H1 (cell line): Measurements from ENCODE around the gene PARP14. TPM values are rescaled to one million over a fixed set of nuclear protein-coding genes. Genes with fewer than 3 reads are reported as not detected.

Experiments used
- CTCF ChIA-PET: fragments of 300-600 bp; sonication (Branson Sonifier 250); formaldehyde crosslinking; loops from one replicate; lab custom pipeline; 2021; ENCODE audit not compliant: partially characterized antibody; lab: Charles Lee
- POLR2A ChIA-PET: fragments of 300-600 bp; sonication (Branson Sonifier 250); formaldehyde crosslinking; loops from one replicate; lab custom pipeline; 2021; ENCODE audit warnings: inconsistent platforms; ENCODE audit not compliant: partially characterized antibody; lab: Charles Lee
- DNase-seq, 2 experiments: peaks; one replicate each; pipeline versions ENCODE4 v3.0.0 to v3.0.0-alpha.2; 2010 to 2022; ENCODE audit warnings: low spot score in 2 of 2, low read depth in 1 of 2, mixed read lengths in 1 of 2
- FAIRE-seq: peaks from 2 replicates; lab custom pipeline; 2011; peaks lifted over from hg19 to GRCh38; lab: Jason Lieb, UNC
- H2AFZ ChIP-seq: 2 replicates; pipeline ENCODE4 v1.8.1; 2012; ENCODE audit warnings: low read length, inconsistent platforms
- H2AK5ac ChIP-seq: 2 replicates; pipeline ENCODE4 v1.6.1; 2013; ENCODE audit warnings: low read depth, low read length
- H2BK120ac ChIP-seq: replicated peaks from 2 replicates; pipeline ENCODE3; 2013; ENCODE audit warnings: low read depth, low read length, inconsistent platforms
- H2BK12ac ChIP-seq: 2 replicates; pipeline ENCODE4 v1.6.1; 2013; ENCODE audit warnings: low read depth, low read length
- H2BK15ac ChIP-seq: 2 replicates; pipeline ENCODE4 v1.6.1; 2013; ENCODE audit warnings: low read length
- H2BK20ac ChIP-seq: 2 replicates; pipeline ENCODE4 v1.6.1; 2013; ENCODE audit warnings: low read length
- H2BK5ac ChIP-seq: 2 replicates; pipeline ENCODE4 v1.6.1; 2013; ENCODE audit warnings: low read depth, low read length
- H3K14ac ChIP-seq: 2 replicates; pipeline ENCODE4 v1.6.1; 2013; ENCODE audit warnings: inconsistent platforms; ENCODE audit not compliant: insufficient read length
- H3K18ac ChIP-seq: 2 replicates; pipeline ENCODE4 v1.6.1; 2013; ENCODE audit warnings: low read length; ENCODE audit errors: extremely low read depth
- H3K23ac ChIP-seq: 2 replicates; pipeline ENCODE4 v1.6.1; 2013; ENCODE audit warnings: inconsistent platforms; ENCODE audit not compliant: insufficient read length
- H3K23me2 ChIP-seq: 2 replicates; pipeline ENCODE4 v1.6.1; 2013; ENCODE audit warnings: low read depth, low read length
- H3K27ac ChIP-seq: 2 replicates; pipeline ENCODE4 v1.6.1; 2011; ENCODE audit warnings: low read depth, low read length, inconsistent platforms
- H3K27me3 ChIP-seq, 4 experiments: replicated peaks in 1 of 4; 1 replicate in 1 of 4; 2 replicates in 3 of 4; pipeline versions ENCODE4 v1.6.1 to v1.8.1; 2011 to 2013; ENCODE audit warnings: low read length in 3 of 4, mild to moderate bottlenecking in 3 of 4, inconsistent platforms in 2 of 4, mixed read lengths in 2 of 4, moderate library complexity in 1 of 4; ENCODE audit not compliant: control insufficient read depth in 3 of 4, insufficient read depth in 3 of 4; ENCODE audit errors: extremely low read depth in 1 of 4
- H3K36me3 ChIP-seq, 4 experiments: 2 replicates each; pipeline versions ENCODE4 v1.6.1 to v1.8.1; 2011 to 2013; ENCODE audit warnings: mild to moderate bottlenecking in 4 of 4, low read length in 3 of 4, moderate library complexity in 2 of 4, control low read depth in 1 of 4, inconsistent platforms in 1 of 4; ENCODE audit not compliant: insufficient read depth in 4 of 4, control insufficient read depth in 2 of 4
- H3K4ac ChIP-seq: replicated peaks from 2 replicates; pipeline ENCODE3; 2013; ENCODE audit warnings: low read length, low read depth, mixed read lengths, inconsistent platforms; ENCODE audit not compliant: insufficient read length
- H3K4me1 ChIP-seq, 4 experiments: replicated peaks in 1 of 4; 1 replicate in 1 of 4; 2 replicates in 3 of 4; pipeline versions ENCODE4 v1.6.1 to v1.8.1; 2011 to 2013; ENCODE audit warnings: low read length in 3 of 4, inconsistent platforms in 2 of 4, mixed read lengths in 1 of 4; ENCODE audit not compliant: insufficient read depth in 4 of 4, control insufficient read depth in 3 of 4
- H3K4me2 ChIP-seq, 2 experiments: 2 replicates each; pipeline versions ENCODE4 v1.6.1 to v1.8.1; 2011 to 2013; ENCODE audit warnings: low read depth in 2 of 2, low read length in 2 of 2, control low read depth in 1 of 2, inconsistent platforms in 1 of 2, mild to moderate bottlenecking in 1 of 2; ENCODE audit not compliant: insufficient read depth in 1 of 2
- H3K4me3 ChIP-seq, 4 experiments: fragments of 200-600, 300-600 bp in 1 of 4; sonication (generic), shearing (Covaris generic), sonication (Bioruptor Twin) in 1 of 4; 2 replicates each; pipeline versions ENCODE4 v1.5.1 to v1.8.1; 2011 to 2016; ENCODE audit warnings: low read length in 4 of 4, low read depth in 3 of 4, control low read depth in 2 of 4, inconsistent platforms in 2 of 4, mild to moderate bottlenecking in 2 of 4, mixed read lengths in 1 of 4, moderate library complexity in 1 of 4; ENCODE audit not compliant: insufficient read depth in 2 of 4; ENCODE audit errors: extremely low read depth in 1 of 4
- H3K56ac ChIP-seq: replicated peaks from 2 replicates; pipeline ENCODE3; 2013; ENCODE audit warnings: low read depth, mild to moderate bottlenecking, mixed read lengths, low read length, inconsistent platforms; ENCODE audit not compliant: insufficient read length
- H3K79me1 ChIP-seq: 2 replicates; pipeline ENCODE4 v1.6.1; 2013; ENCODE audit warnings: low read depth, low read length, control low read depth
- H3K79me2 ChIP-seq, 2 experiments: 2 replicates each; pipeline versions ENCODE4 v1.6.1 to v1.8.1; 2012 to 2013; ENCODE audit warnings: low read length in 2 of 2, mild to moderate bottlenecking in 2 of 2, inconsistent platforms in 1 of 2; ENCODE audit not compliant: insufficient read depth in 2 of 2, control insufficient read depth in 1 of 2
- H3K9ac ChIP-seq, 4 experiments: replicated peaks in 1 of 4; 1 replicate in 1 of 4; 2 replicates in 3 of 4; pipeline versions ENCODE4 v1.6.1 to v1.8.1; 2011 to 2013; ENCODE audit warnings: low read depth in 3 of 4, low read length in 3 of 4, control low read depth in 2 of 4, mild to moderate bottlenecking in 2 of 4, moderate library complexity in 2 of 4, inconsistent platforms in 1 of 4; ENCODE audit errors: extremely low read depth in 1 of 4
- H3K9me3 ChIP-seq, 2 experiments: 2 replicates each; pipeline versions ENCODE4 v1.6.1 to v1.8.1; 2012 to 2013; ENCODE audit warnings: mild to moderate bottlenecking in 2 of 2, moderate library complexity in 2 of 2, control low read depth in 1 of 2, inconsistent platforms in 1 of 2, low read depth in 1 of 2, low read length in 1 of 2, mixed read lengths in 1 of 2; ENCODE audit not compliant: insufficient read depth in 2 of 2
- H4K20me1 ChIP-seq, 2 experiments: replicated peaks in 1 of 2; 2 replicates each; pipeline versions ENCODE3 to v1.8.1; 2011 to 2013; ENCODE audit warnings: inconsistent platforms in 2 of 2, low read length in 2 of 2, mild to moderate bottlenecking in 1 of 2; ENCODE audit not compliant: insufficient read depth in 2 of 2, control insufficient read depth in 1 of 2
- H4K5ac ChIP-seq: 2 replicates; pipeline ENCODE4 v1.6.1; 2013; ENCODE audit warnings: low read length, low read depth, mixed read lengths, inconsistent platforms; ENCODE audit not compliant: insufficient read length
- H4K8ac ChIP-seq: 2 replicates; pipeline ENCODE4 v1.8.0; 2013; ENCODE audit warnings: mild to moderate bottlenecking, moderate library complexity, low read length, inconsistent platforms; ENCODE audit not compliant: insufficient read depth; ENCODE audit errors: extremely low read depth
- H4K91ac ChIP-seq: replicated peaks from 2 replicates; pipeline ENCODE3; 2013; ENCODE audit warnings: low read length, mixed read lengths, inconsistent platforms; ENCODE audit not compliant: insufficient read length
- CBX5 ChIP-seq: fragments of 300-800, 300-1000 bp; sonication (generic); IDR thresholded peaks from 2 replicates; pipeline ENCODE4 v1.7.1; 2016; ENCODE audit warnings: antibody characterized with exemption, low read length, low read depth
- CHD2 ChIP-seq: IDR thresholded peaks from 2 replicates; pipeline ENCODE4 v1.6.1; 2012; ENCODE audit warnings: low read length, improper control_type of control experiment
- KDM4A ChIP-seq: IDR thresholded peaks from one replicate; pipeline ENCODE4 v1.7.1; 2012; ENCODE audit warnings: low read depth, mild to moderate bottlenecking, moderate library complexity, low read length, inconsistent platforms; ENCODE audit not compliant: severe bottlenecking
- KDM5A ChIP-seq: fragments of 200-600 bp; IDR thresholded peaks from 2 replicates; pipeline ENCODE4 v1.7.1; 2012; ENCODE audit warnings: mild to moderate bottlenecking, low read length, inconsistent platforms, mixed read lengths
- NANOG ChIP-seq: IDR thresholded peaks from 2 replicates; pipeline ENCODE4 v1.6.1; 2011; ENCODE audit warnings: low read length, low read depth, mild to moderate bottlenecking, inconsistent platforms; ENCODE audit not compliant: insufficient read depth, poor library complexity, severe bottlenecking
- NRF1 ChIP-seq: IDR thresholded peaks from 2 replicates; pipeline ENCODE4 v1.6.1; 2011; ENCODE audit warnings: mild to moderate bottlenecking, low read depth, low read length, improper control_type of control experiment
- POU5F1 ChIP-seq: IDR thresholded peaks from 2 replicates; pipeline ENCODE4 v1.6.1; 2011; ENCODE audit warnings: low read depth, mild to moderate bottlenecking, low read length, moderate library complexity
- TCF12 ChIP-seq: IDR thresholded peaks from 2 replicates; pipeline ENCODE4 v1.6.1; 2011; ENCODE audit warnings: low read depth, mild to moderate bottlenecking, low read length
- WGBS, 2 experiments: shearing (Covaris generic) in 1 of 2; methylation state at CpG; one replicate each; pipeline versions ENCODE4 v1.1.6 to v1.1.7; 2013 to 2015; ENCODE audit warnings: low lambda C conversion rate in 2 of 2, mixed read lengths in 2 of 2, inconsistent platforms in 1 of 2, low coverage in 1 of 2, missing lambda C conversion rate in 1 of 2; ENCODE audit not compliant: insufficient replicate concordance in 2 of 2, insufficient coverage in 1 of 2, insufficient read length in 1 of 2; ENCODE audit errors: extremely low coverage in 1 of 2, missing lambda C conversion rate in 1 of 2; 5-methylcytosine and 5-hydroxymethylcytosine counted together
- polyA plus RNA-seq, 7 experiments: library from polyadenylated mRNA; depleted of rRNA in 3 of 7; stranded (reverse) in 5 of 7; unstranded in 2 of 7; fragments of >200 nt in 5 of 7; fragments of 200-250 nt in 2 of 7; gene quantifications; 1 replicate in 5 of 7; 2 replicates in 1 of 7; 4 replicates in 1 of 7; pipeline versions ENCODE4 v1.2.1 to v1.2.3, GENCODE V29; 2011 to 2013; ENCODE audit warnings: missing spikeins in 2 of 7, mixed read lengths in 2 of 7
- total RNA-seq: library from RNA; stranded (reverse); fragmentation: NEBNext Ultra II Directional; extraction: Animal tissue kit (Norgen Biotek cat#: 25700); gene quantifications from 2 replicates; pipeline ENCODE4 v1.2.1, GENCODE V29; 2021
- TF ChIP-seq, protein P1 (sequence below): IDR thresholded peaks from 2 replicates; pipeline ENCODE4 v1.6.1; 2011; ENCODE audit warnings: low read length, improper control_type of control experiment

Gene PARP14
- total and polyA plus RNA-seq, 2 of the 8 experiments (the other 6 are each of a cell fraction or from before 2014, with no cell fraction given) = 12.6 to 17.6 TPM

DNA sequence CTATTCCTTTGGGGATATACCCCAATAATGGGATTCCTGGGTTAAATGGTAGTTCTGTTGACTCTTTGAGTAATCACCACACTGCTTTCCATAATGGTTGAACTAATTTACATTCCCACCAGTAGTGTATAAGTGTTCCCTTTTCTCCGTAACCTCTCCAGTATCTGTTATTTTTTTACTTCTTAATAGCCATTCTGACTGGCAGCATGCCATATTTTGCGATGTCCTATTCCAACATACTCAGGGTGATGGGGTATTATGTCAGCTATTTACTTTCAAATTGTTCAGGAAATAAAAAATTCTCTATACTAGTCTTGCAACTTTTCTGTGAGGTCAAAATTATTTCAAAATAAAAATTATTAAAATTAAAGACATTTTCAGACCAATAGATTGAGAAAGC lies 9.1 kb upstream of the PARP14 start:
- H4K20me1 ChIP-seq = no peaks in the 10 kb centered on the region
- no peak overlapping the region for H3K56ac ChIP-seq
- no peaks in the 10 kb centered on the region for H3K79me1 ChIP-seq
- 93% methylated on average over 2 of the region's 2 CpGs; no CpG with 5 or more reads in 1 of the 2 experiments for WGBS, 2 experiments
- H2AFZ ChIP-seq = no peak overlapping the region
- no peaks in the 10 kb centered on the region for H3K79me2 ChIP-seq
- H4K5ac ChIP-seq = no peak overlapping the region
- H3K14ac ChIP-seq = no peak overlapping the region
- no peaks in the 10 kb centered on the region for H3K27me3 ChIP-seq
- DNase-seq = no peak
- POLR2A ChIA-PET = no interaction called here
- no peak overlapping the region for H3K18ac ChIP-seq
- H2BK5ac ChIP-seq = no peak overlapping the region
- H3K23me2 ChIP-seq = no peaks in the 10 kb centered on the region
- no peak for FAIRE-seq
- H2BK12ac ChIP-seq = no peak overlapping the region
- no peak overlapping the region for H2AK5ac ChIP-seq
- CTCF ChIA-PET = no interaction called here
- H3K23ac ChIP-seq = no peak overlapping the region
- H3K9me3 ChIP-seq = no peaks in the 10 kb centered on the region
- H4K8ac ChIP-seq = no peak overlapping the region
- no peak overlapping the region for H4K91ac ChIP-seq
- H3K4me1 ChIP-seq = no peaks in the 10 kb centered on the region
- H2BK15ac ChIP-seq = no peak overlapping the region
- no peaks in the 10 kb centered on the region for H3K36me3 ChIP-seq
- no peak overlapping the region for H2BK120ac ChIP-seq
- no peak overlapping the region for H3K27ac ChIP-seq
- no peak overlapping the region for H3K9ac ChIP-seq
- H2BK20ac ChIP-seq = no peak overlapping the region
- no peak overlapping the region for H3K4ac ChIP-seq
- H3K4me2 ChIP-seq = no peak overlapping the region
- no peak overlapping the region for H3K4me3 ChIP-seq
- TF ChIP-seq TCF12 = no peak
- no peak for TF ChIP-seq CBX5
- TF ChIP-seq NRF1 = no peak
- no peak for TF ChIP-seq POU5F1
- no peak for TF ChIP-seq KDM4A
- TF ChIP-seq KDM5A = no peak
- no peak for TF ChIP-seq NANOG
- no peak for TF ChIP-seq CHD2
- TF ChIP-seq, protein P1, sequence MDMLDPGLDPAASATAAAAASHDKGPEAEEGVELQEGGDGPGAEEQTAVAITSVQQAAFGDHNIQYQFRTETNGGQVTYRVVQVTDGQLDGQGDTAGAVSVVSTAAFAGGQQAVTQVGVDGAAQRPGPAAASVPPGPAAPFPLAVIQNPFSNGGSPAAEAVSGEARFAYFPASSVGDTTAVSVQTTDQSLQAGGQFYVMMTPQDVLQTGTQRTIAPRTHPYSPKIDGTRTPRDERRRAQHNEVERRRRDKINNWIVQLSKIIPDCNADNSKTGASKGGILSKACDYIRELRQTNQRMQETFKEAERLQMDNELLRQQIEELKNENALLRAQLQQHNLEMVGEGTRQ = no peak
